ENCODE measurements around the gene IL27RA.
"Not testable (repeated sequence)": the region's sequence is repeated elsewhere in the genome, so short reads cannot be mapped to it uniquely, and the experiment has no call there.

IL27RA gene

GRCh38 chr19:13999085-13999484, 32.5 kb upstream of the IL27RA start:
- DNase-seq, result no peak

DNA sequence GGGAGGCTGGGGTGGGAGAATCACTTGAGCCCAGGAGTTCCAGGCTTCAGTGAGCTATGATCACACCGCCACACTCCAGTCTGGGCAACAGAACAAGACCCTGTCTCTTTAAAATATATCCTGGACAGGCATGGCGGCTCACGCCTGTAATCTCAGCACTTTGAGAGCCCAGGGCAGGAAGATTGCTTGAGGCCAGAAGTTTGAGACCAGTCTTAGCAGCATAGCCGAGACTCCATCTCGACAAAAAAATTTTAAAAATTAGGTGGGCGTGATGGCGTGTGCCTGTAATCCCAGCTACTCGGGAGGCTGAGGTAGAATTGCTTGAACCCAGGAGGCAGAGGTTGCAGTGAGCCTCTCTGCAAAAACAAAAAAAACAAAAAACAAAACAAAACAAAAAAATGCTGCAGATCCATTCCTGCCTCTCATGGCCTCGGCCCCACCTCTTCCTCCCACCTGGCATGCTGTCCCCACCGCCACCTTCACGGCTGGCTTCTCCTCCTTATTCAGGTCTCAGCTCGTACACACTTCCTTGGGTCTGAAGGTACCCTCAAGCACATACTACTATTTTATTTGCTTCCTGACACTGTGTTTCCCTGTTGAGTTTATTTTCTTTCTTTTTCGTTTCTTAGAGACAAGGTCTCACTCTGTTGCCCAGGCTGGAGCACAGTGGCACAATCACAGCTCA, 30.7 kb upstream of the IL27RA start:
- no peak for DNase-seq

DNA sequence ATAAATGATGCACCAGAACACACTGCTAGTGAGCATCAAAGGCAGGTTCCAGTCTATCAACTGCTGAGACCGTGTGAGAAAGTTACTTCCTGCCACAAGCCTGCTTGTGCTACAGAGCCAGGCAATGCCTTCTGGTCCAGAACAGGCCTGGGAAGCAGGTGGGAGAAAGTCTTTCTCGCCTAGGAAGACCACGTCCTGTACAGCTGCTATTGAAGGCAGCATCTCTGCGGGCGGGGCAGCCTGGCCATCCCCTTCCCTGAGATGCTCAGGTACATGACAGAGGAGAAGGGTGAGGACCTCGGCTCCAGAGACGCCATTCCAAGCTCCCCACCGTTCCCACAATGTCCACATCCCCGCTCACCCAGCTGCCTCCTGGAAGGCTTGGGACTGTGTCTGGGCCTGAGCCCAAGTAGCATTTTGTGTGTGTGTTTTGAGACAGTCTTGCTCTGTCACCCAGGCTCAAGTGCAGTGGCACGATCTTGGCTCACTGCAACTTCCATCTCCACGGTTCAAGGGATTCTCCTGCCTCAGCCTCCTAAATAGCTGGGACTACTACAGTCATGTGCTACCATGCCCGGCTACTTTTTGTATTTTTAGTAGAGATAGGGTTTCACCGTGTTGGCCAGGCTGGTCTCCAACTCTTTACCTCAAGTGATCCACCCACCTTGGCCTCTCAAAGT, 28.9 kb upstream of the IL27RA start:
- no peak for DNase-seq

- DNase-seq, result no peak
Observed at GRCh38 chr19:14003251-14004055, 28.1 kb upstream of the IL27RA start.

GRCh38 chr19:14004619-14005348, 26.8 kb upstream of the IL27RA start:
- DNase-seq, result peak; percentile 4

GRCh38 chr19:14005349-14006084, 26.0 kb upstream of the IL27RA start:
- DNase-seq, result peak; percentile 80

DNA sequence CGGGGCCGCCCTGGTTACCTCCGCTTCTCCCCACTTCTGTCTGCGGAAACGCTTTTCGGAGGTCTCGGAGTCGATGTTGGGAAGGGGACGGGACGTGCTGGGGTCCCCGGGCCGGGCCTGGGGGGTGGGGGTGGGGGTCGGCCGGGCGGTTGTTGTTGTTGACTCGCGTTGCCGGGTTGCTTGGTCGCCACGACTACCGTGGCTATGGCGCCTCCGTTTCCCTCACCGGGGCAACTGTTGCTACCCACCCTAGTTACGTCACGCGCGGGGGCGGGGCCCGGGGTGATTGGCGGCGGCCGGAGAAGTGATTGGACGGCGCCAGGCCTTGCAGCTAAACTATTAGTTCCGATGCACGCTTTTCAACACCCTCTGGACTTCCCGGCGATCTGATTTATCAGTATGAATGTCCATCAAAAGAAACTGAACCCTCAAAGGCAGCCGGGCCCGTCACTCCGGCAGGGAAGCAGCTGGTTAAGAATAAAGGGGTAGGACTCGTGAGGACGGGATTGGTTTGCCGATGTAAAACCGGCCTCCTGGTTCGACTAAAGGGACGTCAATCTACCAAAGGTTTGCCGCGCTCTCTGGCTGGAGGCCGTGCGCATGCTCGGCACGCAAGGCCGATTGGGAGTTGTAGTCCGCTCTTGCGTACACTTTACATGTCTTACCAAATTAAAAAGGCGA, 25.3 kb upstream of the IL27RA start, which contains the start of gene RFX1:
TSS of gene RFX1 (minus strand) at position 236 of the 681 bp plus-strand sequence. CDS start 12,477 bp downstream, outside the sequence.
- DNase-seq, result peak; percentile 100

DNA sequence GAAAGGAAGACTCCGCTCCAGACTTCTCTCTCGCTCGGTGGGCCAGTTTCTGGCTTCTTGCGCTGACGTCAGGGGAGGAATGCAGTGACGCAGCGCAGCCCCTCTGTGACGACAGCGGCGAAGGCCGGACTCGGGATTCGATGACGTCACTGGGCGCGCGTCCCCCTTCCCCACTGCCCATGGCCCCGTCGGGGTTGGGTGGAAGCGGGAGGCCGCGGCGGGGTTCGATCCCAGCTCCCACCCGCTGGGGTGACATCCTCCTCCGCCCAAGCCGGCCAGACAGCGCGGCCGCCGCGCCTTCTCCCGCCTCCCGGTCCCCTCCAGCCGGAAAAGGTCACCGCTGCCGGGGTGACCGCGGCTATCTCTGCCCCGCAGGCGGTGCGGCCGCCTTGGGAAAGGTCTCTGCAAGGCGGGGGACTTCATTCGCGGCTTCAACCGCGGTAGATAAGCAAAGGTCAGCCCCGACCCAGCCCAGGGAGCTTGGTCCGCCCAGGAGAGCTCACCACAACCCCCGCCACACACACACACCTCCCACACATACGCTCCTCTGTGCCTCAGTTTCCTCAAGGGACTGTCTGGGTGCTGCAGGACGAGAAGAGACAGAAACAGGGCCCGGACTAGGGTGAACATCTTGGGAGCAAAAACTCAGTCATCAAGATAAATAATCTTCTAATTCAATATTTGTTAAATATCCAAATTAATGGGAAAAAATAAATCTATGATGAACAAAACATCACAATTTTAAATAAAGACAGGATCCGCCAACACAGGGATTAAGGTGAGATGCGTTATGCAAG, 24.6 kb upstream of the IL27RA start:
- no peak for DNase-seq

GRCh38 chr19:14012378-14012915, 19.1 kb upstream of the IL27RA start:
- no peak for DNase-seq

DNA sequence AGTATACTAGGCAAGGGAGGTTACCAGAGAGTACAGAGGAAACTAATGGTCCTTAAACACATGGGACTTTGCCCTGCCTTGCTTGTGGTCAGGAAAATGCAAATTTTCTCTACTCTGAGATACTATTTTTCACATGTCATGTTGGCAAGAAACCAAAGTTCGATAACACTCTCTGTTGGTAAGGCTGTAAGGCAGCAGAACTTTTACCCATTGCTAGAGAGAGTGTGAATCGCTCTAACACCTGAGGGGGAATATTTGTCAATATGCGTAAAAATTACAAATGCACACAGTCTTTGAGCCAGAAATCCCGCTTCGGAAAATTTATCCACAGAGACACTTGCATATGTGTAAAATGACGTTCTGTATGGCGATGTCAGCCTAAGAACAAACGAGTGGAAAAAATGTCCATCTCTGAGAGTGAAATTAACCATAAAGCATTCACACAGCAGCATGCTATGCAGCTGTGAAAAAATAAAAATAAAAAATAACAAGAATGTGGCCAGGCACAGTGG, 16.0 kb upstream of the IL27RA start:
- DNase-seq, result no peak

- no peak for DNase-seq
Observed at GRCh38 chr19:14019100-14019499, 12.5 kb upstream of the IL27RA start.

DNA sequence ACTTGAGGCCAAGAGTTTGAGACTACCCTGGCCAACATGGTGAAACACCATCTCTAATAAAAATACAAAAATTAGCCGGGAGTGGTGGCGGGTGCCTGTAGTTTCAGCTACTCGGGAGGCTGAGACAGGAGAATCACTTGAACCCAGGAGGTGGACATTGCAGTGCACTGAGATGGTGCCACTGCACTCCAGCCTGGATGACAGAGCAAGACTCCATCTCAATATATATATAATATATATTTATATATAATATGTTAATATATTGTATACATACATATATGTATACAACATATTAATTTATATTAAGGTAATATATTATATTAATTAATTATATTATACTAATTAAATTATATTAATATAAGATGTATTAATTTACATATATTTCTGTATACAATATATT, 11.8 kb upstream of the IL27RA start:
- DNase-seq, result not testable (repeated sequence)

DNA sequence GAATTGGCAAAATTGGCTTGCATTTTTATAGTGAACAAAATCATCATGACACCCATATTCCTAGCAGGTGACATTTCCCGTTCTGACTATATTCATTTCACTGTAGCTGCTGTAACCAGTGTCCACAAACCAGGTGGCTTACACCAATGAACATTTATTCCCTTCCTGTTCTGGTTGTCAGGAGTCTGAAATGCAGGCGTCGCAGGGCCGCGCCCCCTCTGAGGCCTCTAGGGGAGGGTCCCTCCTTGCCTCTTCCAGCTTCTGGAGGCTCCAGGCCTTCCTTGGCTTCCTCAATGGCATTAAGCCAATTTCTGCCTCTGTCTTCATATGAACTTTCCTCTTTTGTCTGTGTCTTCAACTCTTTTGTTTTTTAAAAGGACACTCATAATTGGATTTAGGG, 10.1 kb upstream of the IL27RA start:
- no peak for DNase-seq

GRCh38 chr19:14022469-14022868, 9.1 kb upstream of the IL27RA start:
- no peak for DNase-seq

GRCh38 chr19:14023404-14024235, 7.9 kb upstream of the IL27RA start:
- peak; percentile 66 for DNase-seq

GRCh38 chr19:14026652-14027192, 4.8 kb upstream of the IL27RA start:
- not testable (repeated sequence) for DNase-seq

GRCh38 chr19:14027856-14028450, 3.6 kb upstream of the IL27RA start, which contains the start of gene RLN3:
Gene RLN3 (plus strand): TSS chr19:14028148. CDS start chr19:14028205, 57 bp downstream.
- DNase-seq, result no peak

- DNase-seq, result no peak
Observed at GRCh38 chr19:14028901-14029300, 2.7 kb upstream of the IL27RA start.
